ENCODE data around the gene CHERP.
"Not testable (repeated sequence)": the region's sequence is repeated elsewhere in the genome, so short reads cannot be mapped to it uniquely, and the experiment has no call there.

The CHERP gene

DNA sequence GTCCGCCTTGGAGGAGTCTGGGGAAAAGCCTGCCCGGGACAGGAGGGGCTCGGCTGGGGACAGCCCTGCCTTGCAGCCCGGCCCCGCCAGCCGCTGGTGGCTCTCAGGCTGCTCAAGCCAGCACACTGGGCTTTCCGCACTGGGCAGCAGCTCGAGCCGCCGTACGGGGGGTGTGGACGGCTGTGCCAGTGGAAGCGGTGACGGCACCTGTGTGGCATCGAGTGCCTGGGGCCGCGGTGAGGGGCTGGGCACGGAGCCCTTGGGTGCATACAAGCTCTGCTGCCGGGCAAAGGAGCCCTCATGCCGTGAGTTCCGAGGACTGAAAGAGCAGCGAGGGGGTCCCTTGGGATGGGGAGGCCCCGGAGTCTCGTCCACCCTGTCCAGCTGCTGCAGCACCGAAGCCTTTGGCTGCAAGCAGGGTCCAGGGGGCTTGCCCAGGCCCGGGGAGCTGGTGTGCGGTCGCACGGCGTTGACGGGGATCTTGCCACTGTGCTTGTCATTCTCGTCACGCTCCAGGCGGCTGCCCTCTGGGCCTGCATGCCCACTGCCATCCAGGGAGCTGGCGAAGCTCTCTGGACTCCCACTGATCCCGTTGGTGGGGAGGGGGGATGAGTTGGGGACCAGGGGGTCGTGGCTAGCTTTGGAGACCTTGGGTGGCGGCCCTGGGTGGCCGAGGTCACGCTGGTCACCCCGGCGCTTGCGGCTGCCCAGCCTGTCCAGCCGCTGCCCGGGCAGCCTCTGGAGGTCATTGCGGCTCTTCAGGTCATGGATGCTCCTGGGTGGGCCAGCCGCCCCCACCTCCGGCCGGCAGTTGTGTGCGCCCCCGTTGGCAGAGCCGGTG, 34.7 kb upstream of the CHERP start:
- no peak for DNase-seq (ENCODE audit: low spot score)

DNA sequence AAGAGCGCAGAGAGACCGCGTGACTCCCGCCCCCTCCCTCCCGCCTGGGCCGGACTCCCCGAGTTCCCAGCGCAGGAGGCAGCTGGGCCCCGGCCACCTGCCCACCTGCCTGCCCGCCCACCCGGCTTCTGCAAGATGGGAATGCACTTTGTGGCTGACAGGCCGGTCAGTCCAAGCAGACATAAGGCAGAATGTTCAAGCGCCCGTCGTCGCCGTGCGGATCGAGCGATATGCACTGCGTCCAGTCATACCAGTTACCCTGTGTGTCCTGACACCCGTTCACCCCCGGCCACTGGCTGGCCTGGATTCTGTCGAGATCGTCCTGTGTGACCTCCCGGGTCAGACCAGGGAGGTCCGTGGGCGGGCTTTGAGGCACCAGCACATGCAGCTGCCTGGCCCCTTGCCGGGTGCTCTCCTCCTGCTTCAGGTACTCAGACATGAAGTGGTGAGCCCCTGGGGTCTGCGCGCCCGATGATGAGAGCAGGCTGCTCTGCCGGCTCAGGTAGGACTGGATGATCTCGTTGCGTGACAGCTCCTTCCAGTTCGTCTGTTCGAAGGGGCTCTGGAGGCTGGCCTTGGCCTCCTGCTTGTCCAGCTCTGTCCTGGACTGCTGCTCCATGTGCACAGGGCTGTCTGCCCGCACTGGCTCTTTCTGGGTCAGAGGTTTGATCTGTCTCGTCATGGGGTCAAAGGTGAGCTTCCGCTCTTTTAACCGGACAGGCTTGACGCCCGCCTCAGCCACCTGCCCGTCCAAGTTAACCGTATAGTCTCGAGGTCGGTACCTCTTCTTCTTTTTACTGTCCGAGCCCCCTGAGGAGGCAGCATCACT, 33.8 kb upstream of the CHERP start:
- no peak for DNase-seq (ENCODE audit: low spot score)

GRCh38 chr19:16575282-16575681, 33.0 kb upstream of the CHERP start:
- no peak for DNase-seq (ENCODE audit: low spot score)

DNA sequence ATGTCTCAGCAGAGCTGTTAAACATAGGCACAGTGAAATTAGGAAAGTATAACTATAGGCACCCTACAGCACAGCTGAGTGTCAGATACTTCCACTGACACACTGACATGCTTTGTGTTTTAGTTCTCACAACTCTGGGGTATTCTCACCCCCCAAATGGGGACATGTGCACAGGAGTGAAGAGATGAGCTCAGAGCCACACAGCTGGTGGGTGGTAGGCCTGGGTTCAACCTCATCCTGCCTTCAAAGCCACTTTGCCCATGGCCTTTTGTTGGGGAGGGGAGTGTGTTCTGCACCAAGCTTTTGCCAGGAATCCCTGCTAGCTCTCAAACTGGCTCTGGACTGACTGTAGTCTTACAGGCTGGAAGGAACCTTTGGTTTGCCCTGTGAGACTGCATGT, 31.7 kb upstream of the CHERP start:
- no peak for DNase-seq (ENCODE audit: low spot score)

DNA sequence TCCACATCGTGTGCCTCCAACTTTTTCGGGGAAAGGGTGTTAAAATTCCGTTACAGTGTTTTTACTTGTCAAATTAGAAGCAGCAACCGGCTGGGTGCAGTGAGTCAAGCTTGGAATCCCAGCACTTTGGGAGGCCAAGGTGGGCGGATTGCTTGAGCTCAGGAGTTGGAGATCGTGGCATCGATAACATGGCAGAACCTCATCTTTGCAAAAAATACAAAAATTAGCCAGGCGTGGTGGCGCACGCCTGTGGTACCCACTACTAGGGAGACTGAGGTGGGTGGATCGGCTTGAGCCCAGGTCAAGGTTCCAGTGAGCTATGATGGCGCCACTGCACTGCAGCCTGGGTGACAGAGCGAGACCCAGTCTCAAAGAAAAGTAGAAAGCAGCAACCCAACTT, 31.1 kb upstream of the CHERP start:
- DNase-seq (ENCODE audit: low spot score) = no peak

GRCh38 chr19:16572332-16573211, 30.3 kb upstream of the CHERP start, which contains the start of gene SLC35E1:
TSS of gene SLC35E1 (minus strand) at chr19:16572415. CDS start at chr19:16572364, 51 bp downstream.
- peak; percentile 93 for DNase-seq (ENCODE audit: low spot score)

DNA sequence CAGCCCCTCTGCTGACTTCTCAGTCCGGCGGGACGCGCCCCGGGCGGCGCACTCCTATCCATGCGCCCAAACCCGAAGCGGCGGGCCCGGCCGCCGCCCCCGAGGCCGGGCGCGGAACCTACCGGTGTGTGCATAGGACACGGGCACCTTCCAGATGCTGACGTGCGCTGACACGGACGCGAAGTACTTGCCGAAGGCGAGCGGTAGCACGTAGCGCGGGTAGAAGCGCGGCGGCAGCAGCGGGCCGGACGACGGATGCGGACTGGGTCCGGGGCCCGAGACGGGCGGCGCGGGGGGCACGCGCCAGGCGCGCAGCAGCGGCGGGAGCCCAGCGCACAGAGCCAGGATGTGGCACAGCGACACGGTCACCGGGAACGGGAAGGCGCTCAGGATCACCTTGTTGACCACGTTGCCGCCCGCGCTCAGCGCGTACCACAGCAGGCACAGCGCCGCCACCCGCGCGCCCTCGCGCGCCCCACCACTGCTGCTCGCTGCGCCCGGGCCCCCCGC, 29.6 kb upstream of the CHERP start:
- DNase-seq (ENCODE audit: low spot score) = no peak

DNA sequence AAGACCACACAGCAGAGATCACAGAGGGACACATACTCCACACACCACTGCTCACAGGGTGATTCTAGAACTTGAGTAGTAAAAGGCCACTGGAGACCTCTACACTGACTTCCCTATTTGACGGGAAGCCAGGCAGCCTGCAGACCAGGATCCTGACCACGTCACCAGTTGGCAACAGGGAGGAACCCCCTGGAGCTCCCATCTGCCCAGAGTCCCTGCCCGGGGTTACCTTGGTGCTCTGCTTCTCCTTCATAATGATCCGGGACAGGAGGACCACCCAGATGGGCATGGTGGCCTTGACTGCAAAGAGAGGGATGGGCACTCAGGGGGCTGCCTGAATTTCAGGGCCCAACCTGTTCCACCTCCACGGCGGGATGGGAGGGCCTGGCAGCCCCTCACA, 29.0 kb upstream of the CHERP start:
- DNase-seq (ENCODE audit: low spot score) = no peak

- DNase-seq (ENCODE audit: low spot score) = no peak
These were observed 27.5 kb upstream of the CHERP start for GRCh38 chr19:16569609-16570320.

GRCh38 chr19:16566702-16567101, 24.5 kb upstream of the CHERP start:
- no peak for DNase-seq (ENCODE audit: low spot score)

DNA sequence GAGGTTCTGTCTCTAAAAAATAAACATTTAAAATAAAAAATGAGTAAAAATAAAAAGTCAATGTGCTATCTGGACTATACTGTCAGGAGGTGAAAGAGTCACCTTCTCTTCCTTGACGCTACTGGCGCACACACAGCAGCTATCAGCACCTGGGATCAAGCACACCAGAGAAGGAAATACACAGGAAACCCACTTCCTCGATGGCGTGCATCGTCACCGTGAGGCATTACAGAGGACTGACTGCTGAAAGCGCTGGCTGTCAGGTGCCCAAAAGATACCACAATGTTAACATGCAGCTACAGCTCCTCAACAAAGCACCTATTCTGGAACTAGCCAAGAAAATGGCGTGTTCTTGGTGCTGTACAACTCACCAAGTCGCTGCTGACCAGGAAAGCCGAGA, 23.9 kb upstream of the CHERP start:
- DNase-seq (ENCODE audit: low spot score) = no peak

DNA sequence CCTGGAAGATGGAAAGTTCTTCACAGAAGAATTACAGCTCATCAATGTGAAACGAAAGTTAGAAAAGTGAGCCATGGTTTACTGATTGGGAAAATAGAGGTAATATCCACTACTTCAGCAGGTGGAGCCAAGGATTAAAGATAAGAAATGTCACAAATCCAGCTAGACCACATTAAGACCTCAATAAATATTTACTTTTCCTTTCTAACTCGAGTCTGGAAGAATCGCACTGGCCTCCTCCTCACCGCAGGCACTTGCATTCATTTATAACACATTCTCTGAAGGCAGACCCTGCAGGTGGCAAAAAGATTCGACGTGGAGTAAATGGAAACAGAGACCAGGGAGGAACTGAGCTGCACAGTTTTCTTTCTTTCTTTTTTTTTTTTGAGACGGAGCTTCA, 22.6 kb upstream of the CHERP start:
- no peak for DNase-seq (ENCODE audit: low spot score)

DNA sequence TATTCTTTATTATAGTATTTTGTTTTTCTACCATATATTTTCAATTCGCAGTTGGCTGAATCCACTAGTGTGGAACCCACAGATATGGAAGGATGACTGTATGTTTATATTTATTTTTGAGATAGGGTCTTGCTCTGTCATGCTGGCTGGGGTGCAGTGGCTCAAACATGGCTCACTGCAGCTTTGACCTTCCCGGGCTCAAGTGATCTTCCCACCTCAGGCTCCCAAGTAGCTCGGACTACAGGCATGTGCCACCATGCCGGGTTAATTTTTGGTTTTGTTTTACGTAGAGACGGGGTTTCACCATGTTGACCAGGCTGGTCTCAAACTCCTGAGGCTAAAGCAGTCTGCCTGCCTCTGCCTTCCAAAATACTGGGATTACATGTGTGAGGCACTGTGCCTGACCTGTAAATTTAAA, 20.4 kb upstream of the CHERP start:
- DNase-seq (ENCODE audit: low spot score) = no peak

GRCh38 chr19:16561382-16561781, 19.1 kb upstream of the CHERP start:
- DNase-seq (ENCODE audit: low spot score) = peak; percentile 56

DNA sequence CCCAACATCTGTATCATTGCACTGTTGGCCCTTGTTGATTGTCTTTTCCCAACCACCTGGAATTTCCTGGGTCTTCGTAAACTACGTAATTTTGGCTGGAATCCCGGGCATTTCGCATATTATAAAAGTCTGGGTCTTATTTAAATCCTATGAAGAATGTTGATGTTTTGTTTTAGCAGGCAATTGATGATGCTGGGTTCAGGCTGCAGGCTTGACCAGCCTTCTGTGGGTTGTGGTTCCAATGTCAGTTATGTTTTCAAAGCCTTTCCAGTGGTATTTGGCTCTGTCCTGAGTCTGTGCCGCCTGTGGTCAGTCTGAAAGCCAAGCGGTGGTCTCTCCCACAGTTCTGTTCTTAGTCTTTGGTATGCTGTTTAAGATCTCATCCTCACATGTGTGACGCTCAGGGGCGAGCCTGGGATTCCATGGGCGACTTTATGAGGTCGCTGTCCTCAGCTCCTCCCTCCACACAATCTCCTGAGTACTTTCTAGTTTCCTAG, 17.6 kb upstream of the CHERP start:
- DNase-seq (ENCODE audit: low spot score) = no peak

DNA sequence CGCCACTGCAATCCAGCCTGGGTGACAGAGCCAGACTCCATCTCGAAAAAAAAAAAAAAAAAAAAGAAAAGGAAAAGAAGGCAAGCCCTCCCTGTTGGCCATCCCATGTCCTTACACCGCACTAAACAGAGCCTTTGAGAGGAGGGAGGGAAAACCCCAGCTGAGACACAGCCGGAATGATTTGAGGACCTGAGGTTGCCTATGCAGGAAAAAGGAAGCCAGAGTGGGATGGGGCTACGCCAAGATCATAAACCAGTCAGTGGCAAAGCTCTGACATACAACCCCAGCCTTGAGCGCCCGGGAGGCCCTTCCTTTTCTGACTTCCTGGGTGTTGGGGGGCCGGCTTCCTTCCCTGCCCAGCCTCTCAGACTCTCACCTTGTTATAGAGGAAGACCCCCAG, 12.5 kb upstream of the CHERP start:
- no peak for DNase-seq (ENCODE audit: low spot score)

DNA sequence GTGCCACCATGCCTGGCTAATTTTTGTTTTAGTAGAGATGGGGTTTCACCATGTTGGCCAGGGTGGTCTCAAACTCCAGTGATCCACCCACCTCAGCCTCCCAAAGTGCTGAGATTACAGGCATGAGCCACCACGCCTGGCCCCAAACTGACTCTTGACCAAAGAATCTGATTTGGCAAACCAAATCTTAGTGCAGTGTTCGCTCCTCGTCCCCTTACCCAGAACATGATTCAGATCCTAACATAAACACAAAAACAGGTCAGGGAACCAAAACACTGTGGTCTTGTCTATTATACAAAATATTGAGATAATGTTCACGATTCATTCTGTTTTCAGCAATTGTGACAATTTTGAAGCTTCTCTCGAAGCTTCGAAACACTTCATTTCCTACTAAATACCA, 9.7 kb upstream of the CHERP start:
- not testable (repeated sequence) for DNase-seq (ENCODE audit: low spot score)

DNA sequence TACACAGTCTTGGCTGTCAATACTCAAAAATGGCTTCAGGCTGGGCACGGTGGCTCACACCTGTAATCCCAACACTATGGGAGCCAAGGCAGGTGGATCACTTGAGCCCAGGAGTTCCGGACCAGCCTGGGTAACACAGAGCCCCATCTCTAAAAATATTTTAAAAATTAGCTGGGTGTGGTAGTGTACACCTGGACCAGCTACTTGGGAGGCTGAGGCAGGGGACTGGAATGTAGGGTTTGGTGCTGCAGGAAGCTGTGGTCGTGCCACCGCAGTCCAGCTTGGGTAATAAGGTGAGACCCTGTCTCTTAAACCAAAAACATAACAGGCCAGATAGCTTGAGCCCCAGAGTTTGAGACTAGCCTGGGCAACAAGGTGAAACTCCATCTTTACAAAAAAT, 6.7 kb upstream of the CHERP start:
- DNase-seq (ENCODE audit: low spot score) = no peak

- no peak for DNase-seq (ENCODE audit: low spot score)
These were observed 2.4 kb upstream of the CHERP start for GRCh38 chr19:16544473-16545231.

- not testable (repeated sequence) for DNase-seq (ENCODE audit: low spot score)
These were observed 1.5 kb upstream of the CHERP start for GRCh38 chr19:16543734-16544133.
